HG03457 (cell line): ENCODE results near the gene IER5L.
"Not testable (repeated sequence)": the region's sequence is repeated elsewhere in the genome, so short reads cannot be mapped to it uniquely, and the experiment has no call there.

Source experiments
- ATAC-seq: cut with Tn5 transposase; IDR thresholded peaks from one replicate; pipeline ENCODE4 v1.9.1; 2021; ENCODE audit warnings: moderate number of reproducible peaks; ENCODE audit not compliant: unreplicated experiment

Gene IER5L

DNA sequence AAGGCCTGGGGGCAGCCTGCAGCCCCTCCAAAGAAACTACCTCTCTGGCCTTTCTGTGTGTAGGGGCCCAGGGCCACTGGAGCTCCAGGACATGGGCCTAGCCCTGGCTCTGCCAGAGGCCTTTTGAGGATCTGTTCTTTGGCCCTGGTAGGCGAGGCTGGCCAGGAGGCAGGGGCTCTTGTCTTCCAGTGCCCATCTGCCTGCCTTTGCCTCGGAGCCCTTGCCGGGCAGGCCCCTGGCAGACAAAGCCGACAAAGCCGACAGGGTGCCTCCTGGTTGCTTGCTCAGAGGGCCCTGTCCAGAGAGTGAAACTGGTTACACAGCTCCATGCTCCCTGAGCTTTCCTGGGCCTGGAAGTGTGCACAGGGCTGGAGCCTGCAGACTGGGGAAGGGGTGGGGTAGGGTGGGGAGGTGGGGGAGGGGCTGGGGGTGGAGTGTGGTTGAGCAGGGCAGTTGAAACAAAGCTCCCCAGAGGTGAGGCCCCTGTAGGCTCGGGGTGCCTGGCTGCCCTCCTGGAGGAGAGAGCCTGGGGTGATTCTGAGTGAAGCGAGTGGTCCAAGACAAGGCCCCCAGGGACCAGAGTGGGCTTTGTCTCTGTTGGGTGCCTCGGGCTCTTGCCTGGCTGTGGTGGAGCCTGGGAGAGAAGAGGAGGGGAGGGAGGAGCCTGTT is 37.5 kb downstream of the IER5L start:
- peak; percentile 17 for ATAC-seq

DNA sequence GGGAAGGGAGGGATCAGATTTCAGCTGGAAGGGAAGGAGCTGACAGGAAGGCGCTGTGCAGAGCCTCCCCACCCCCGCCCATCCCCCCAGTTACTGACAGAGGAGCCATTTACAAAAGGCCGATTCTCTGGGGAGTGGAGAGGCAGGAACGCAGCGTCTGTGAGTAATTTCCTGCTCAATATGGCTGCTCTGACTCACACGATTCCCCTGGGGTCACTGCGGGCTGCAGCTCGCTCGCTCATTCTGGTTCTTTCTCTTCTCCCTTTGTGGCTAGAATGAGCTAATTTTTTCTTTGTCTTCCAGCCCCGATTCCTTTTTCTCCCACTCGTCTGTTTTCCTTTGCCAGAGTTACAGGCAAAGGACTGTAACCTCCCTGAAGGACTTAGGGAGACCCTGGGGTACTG is 38.1 kb downstream of the IER5L start:
- peak; percentile 46 for ATAC-seq

DNA sequence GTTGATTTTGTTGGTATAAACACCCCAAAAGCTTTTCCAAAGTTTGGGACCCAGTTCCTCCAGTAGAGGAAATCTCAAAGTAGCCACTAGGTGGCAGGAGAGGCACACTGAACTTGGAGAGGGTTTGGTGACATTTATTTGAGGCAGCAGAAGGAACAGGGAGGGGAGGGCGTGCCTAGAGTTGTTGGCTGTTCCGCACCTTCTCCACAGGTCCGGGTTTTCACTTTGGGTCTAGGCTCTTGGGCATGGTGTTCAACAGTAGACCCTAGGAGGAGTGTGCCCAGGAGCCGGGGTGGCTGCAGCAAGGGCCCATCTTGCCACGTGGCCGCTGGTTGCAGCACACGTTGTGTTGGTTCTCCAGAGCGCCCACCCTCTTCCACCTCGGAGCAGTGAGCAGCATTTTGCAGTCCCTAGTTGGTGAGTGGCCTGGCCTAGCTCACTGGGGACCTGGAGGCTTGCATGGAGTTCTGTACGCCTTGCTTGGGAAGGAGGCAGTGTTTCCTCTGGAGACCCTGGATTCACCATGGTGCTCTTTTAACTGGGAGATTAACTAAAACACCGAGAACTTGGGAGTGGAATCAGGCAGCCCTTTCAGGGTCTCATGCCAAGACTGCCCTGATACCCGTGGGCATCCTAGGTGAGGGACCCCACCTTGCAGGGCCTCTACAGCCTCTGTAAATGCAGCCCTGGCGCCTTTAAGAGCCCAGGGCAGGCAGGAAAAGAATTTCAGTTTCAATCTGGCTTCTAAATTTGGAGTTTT is 38.6 kb downstream of the IER5L start:
- no peak for ATAC-seq

DNA sequence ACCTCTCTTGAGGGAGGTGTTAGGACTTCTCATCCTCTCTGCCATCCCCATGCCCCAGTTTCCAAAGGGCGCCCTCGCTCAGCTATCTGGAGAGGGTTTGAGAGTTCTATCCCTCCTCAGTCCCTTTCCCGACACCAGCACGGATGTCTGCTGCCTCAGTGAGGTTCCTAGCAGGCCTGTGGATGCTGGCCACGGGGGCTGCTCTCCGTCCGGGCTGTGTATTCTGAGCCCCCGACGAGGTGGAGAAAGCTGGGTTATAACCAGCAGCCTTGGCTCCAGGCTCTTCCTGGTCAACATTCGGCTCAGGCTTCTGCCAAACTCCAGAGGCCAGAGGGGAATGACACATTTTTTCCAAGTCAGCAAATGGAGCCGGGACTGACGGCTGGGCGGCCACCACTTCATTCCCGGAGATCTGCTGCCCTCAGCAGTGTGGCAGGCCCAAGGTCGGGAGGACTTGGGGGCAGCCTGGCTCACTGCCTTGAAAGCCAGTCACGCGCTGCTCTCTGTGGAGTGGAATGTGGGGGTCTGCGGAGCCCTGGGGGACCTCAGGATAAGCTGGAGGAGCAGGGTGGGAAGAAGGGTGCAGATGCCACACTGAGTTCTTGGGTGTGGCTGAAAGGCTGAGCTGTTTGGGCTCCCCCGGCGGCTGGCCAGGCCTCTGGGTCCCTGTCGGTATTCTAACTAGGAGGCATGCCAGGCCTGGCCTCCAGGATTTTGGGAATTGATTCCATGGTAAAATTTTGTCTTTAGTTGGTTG is 39.4 kb downstream of the IER5L start:
- no peak for ATAC-seq

DNA sequence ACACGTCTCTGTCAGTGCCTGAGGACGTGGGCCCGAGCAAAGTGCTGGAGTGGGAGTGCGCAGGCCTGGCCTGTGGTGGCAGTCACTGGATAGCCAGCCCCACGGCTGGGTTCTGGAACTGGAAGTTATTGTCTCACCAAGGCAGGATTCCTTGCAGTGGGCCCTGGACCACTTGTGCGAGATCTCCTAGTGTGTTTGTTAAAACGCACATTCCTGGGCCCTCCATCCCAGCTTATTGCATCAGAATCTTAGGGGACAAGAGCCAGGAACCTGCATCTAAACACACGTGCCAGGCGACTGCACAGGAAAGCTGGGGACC is 40.0 kb downstream of the IER5L start:
- ATAC-seq: no peak

DNA sequence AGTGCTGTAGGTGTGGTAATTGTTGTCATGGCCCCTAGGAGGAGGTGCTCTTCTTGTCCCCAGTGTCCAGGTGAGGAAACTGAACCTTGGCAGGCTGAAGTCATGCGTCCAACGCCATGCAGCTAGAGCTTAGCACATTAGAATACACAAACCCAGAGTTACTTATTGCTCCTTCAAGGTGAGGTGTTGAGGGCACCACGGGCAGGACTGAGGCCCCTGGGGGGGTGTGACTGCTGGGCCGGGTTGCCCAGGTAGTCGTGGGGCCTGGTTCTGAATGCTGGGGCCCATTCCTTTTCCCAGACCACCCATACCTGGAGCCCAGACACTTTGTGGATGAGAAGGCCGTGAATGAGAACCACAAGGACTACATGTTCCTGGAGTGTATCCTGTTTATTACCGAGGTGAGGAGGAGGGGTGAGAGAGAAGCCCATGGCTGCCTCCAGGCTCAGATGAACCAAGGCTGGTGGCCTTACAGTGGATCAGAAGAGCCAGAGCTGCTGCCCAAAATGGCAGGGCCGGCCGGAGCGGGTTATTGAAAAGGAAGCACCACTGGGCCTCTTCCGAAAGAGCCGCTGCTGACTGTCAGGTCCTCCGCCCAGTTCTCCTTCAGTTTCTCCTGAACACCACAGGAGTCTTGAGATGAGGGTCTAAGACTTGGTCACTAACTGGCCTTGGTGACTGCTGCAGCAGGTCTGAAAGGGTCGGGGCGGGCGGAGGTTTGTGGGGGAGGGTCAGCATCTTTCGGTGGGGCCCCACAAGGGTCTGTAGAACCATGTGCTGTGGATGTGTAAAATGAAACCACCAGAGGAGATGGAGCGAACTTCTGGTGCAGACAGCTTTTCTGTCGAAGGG is 40.5 kb downstream of the IER5L start:
- ATAC-seq: no peak

DNA sequence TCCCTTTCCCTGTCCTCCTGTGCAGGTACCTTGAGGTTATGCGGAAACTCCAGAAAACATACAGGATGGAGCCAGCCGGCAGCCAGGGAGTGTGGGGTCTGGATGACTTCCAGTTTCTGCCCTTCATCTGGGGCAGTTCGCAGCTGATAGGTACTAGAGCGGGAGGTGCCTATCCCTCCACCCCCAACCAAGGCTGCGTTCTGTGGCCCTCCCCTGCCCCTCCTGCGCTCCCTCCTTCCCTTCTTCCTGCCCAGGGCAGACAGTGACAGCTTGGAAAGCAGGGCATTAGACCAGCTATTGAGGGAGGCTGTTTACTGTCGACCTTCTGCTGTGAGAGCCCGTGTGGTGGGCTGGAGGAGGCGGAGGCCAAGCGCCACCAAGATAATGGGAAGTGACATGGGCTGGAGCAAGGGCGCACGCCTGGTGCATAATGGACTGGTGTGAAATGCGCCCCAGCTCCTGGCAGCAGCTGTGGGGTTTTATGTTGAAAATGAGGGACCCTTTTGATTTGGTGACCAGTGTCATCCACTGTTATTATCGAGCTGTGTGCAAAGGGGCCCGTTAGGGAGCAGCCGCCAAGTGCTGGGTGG is 41.5 kb downstream of the IER5L start:
- ATAC-seq: no peak

DNA sequence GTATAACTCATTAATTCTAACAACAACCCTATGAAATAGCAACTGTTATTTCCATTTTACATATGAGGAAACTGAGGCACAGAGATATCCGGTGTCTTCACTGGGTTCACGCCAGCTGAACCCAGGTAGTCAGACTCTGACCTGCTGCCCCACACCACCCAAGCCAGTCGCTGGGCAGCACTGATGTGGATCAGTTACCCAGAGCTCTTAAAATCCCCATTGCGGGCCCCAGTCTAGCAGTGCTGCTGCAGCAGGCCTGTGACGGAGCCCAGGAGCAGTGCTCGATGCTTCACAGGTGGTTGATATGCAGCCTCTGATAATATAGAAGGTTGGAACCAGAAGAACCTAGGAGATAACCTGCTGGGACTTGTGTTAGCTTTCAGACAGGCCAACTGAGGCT is 42.6 kb downstream of the IER5L start:
- no peak for ATAC-seq

DNA sequence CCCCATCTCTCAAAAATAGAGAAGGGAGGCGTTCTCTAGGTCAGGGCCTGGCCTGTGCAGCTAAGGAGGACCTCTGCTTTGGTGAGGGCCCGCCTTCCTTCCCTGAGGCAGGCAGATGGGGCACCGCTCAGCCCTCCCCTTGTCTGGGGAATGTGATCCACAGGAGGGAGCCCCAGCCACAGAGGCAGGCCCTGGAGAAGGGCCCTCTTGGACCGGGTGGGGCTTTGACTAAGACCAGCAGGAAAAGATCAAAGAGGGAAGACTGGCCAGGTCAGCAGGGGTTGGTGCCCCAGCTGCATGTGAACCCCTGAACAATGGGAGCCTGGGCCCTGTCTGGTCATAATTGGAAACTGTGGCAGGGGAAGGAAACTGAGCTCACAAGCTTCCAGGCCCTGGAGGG is 45.0 kb downstream of the IER5L start:
- ATAC-seq: no peak

DNA sequence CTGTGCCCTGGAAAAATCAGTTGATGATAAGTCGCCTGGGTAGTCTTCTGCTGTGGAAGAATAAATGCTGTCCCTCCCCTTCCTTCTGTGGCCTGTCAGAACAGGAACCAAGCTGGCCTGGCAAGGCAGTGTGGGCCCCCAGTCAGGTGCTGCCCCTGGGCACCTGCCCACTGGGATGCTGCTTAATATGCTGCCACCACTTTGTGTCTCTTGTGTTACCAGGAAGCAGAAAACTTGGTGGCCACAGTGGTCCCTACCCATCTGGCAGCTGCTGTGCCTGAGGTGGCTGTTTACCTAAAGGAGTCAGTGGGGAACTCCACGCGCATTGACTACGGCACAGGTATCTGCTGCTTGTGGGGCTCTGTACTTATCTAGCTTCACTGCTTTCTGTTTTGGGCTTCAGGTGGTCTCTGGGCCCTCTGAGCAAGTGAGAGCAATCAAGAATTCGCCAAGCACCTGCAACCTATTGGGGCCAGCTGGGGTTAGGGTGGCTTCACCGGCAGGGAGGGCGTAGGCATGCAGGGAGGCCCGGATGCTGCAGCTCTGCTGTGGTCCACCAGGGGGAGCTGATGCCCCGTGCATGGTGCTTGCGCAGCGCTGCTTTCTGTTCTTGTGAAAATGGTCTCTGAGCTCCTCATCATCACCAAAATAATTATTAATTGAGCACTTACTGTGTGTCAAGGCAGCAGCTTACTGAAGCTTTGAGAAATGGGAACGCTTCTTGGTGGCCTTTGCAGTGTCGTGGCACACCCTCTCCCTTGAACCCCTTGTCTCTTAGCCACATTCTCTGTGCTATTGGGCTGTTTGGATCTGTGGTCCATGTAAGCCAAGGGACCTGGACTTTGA is 46.5 kb downstream of the IER5L start:
- ATAC-seq: no peak

DNA sequence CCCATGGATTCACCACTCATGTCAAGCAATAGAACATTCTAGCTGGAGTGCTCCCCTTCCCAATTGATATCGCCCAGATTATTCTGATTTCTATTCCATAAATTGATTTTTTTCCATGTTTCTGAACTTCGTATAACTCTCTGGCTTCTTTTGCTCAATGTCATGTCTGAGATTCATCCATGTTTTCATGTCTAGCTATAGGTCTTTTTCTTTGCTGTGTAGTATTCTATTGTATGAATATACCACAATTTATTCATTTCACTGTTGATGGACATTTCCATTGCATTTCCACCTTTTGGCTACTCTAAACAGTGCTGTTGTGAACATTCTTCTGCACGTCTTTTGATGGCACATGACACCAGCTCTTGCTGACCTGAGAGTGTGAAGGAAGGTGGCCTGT is 47.3 kb downstream of the IER5L start:
- no peak for ATAC-seq

DNA sequence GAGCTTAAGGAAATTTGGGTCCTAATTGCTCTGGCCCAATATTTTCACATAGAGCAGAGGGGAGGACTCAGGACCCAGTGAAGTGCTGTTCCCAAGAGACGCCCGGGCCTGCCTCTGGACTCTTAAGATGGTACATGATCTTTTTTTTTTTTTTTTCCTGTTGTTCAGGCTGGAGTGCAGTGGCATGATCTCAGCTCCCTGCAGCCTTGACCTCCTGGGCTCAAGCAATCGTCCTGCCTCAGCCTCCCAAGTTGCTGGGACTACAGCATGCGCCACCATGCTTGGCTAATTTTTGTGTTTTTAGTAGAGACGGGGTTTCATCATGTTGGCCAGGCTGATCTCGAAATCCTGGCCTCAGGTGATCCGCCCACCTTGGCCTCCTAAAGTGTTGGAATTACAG is 47.8 kb downstream of the IER5L start:
- ATAC-seq: not testable (repeated sequence)

DNA sequence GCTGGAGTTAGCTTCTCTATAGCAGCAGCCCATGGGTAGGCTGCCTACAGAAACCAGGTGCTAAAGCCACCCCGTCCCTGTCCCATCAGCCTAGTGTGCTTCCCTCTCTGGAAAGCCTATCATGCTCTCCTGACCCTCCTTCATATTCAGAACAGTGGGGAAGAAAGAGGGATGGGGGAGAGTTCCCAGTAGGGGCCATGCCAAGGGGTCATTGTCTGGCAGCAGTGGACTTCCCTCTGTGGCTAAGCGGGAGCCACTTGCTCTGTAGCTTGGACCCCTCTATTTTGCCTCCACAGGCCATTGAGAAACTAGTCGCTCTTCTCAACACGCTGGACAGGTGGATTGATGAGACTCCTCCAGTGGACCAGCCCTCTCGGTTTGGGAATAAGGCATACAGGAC is 49.4 kb downstream of the IER5L start:
- ATAC-seq: no peak

DNA sequence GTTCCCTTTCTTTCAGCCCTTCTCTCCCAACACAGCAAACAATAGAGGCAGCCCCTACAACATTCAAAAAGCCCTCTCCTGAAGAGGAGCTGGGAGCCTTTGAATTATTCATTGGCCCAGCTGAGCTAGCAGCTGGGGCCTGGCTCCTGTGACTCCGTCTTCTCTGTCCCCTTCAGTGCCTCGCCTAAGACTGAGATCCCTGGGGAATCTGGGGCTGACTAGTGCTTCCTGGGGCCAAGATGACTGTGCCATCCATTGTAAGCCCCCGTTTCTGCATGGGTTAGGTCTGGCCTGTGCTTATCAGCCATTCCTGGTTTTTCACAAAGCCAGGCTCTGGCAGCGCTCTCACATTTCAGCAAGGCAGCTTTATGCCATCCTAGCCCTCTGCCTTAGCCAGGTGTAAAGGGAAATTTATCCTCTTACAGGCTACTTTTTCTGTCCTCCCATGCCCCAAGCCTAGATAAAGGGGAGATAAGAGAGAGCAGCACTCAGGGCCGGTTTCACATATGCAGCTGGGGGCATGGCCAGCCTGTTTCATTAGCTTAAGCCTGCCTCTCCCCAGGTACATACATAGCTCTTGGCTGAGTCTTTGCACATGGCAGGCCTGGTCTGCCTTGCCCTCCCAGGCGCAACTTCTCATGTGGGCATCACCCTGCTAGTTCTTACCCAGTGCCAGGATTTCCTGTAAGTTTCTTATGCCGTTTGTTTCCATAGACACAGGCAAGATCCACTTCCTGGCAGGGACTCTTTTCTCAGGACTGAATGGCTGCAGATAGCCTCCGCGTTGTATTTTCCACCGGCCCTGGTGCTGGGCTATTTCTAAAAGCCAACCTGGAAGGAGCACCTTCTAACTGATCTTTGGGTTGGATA is 51.1 kb downstream of the IER5L start:
- ATAC-seq: no peak
